Mesenchymal stem cell (in vitro differentiated cells and primary cell): Measurements from ENCODE around the gene TP73.

Experiments used
- DNase-seq: peaks from one replicate; pipeline ENCODE4 v3.0.0-alpha.2; 2013
- H2AFZ ChIP-seq: one replicate; pipeline ENCODE4 v1.6.1; 2013; ENCODE audit warnings: low read depth, mild to moderate bottlenecking, control low read depth, inconsistent platforms, low read length, moderate library complexity
- H2AK5ac ChIP-seq: 2 replicates; pipeline ENCODE4 v1.6.1; 2013; ENCODE audit warnings: low read length, moderate library complexity, mild to moderate bottlenecking, inconsistent platforms; ENCODE audit not compliant: severe bottlenecking
- H2BK120ac ChIP-seq: one replicate; pipeline ENCODE4 v1.6.1; 2013; ENCODE audit warnings: low read depth, mild to moderate bottlenecking, inconsistent platforms, low read length, moderate library complexity
- H2BK12ac ChIP-seq, 2 experiments: one replicate each; pipeline ENCODE4 v1.6.1; 2013; ENCODE audit warnings: inconsistent platforms in 2 of 2, low read length in 2 of 2, mild to moderate bottlenecking in 2 of 2, moderate library complexity in 2 of 2, control low read depth in 1 of 2
- H2BK15ac ChIP-seq: one replicate; pipeline ENCODE4 v1.6.1; 2013; ENCODE audit warnings: mild to moderate bottlenecking, low read depth, inconsistent platforms; ENCODE audit not compliant: poor library complexity, severe bottlenecking
- H2BK5ac ChIP-seq: 2 replicates; pipeline ENCODE4 v1.6.1; 2013; ENCODE audit warnings: low read depth, mild to moderate bottlenecking, low read length, control low read depth, inconsistent platforms; ENCODE audit not compliant: poor library complexity, severe bottlenecking
- H3K14ac ChIP-seq, 2 experiments: one replicate each; pipeline ENCODE4 v1.6.1; 2013; ENCODE audit warnings: inconsistent platforms in 2 of 2, low read length in 2 of 2, control low read depth in 1 of 2, mild to moderate bottlenecking in 1 of 2, moderate library complexity in 1 of 2
- H3K18ac ChIP-seq, 2 experiments: one replicate each; pipeline ENCODE4 v1.6.1; 2013; ENCODE audit warnings: inconsistent platforms in 2 of 2, low read length in 2 of 2, control low read depth in 1 of 2, low read depth in 1 of 2, mild to moderate bottlenecking in 1 of 2
- H3K23ac ChIP-seq, 2 experiments: one replicate each; pipeline ENCODE4 v1.6.1; 2013; ENCODE audit warnings: inconsistent platforms in 2 of 2, low read length in 2 of 2, mild to moderate bottlenecking in 2 of 2, moderate library complexity in 2 of 2, control low read depth in 1 of 2
- H3K27ac ChIP-seq: 2 replicates; pipeline ENCODE4 v1.5.1; 2013; ENCODE audit warnings: mild to moderate bottlenecking, moderate library complexity, low read length, control low read depth, inconsistent platforms; ENCODE audit not compliant: poor library complexity, severe bottlenecking
- H3K27me3 ChIP-seq, 2 experiments: 2 replicates each; pipeline versions ENCODE4 v1.6.1 to v1.7.0; 2013; ENCODE audit warnings: low read length in 2 of 2, mild to moderate bottlenecking in 2 of 2, moderate library complexity in 2 of 2, control low read depth in 1 of 2, inconsistent platforms in 1 of 2; ENCODE audit not compliant: control insufficient read depth in 1 of 2, insufficient read depth in 1 of 2
- H3K36me3 ChIP-seq, 2 experiments: 2 replicates each; pipeline versions ENCODE4 v1.6.1 to v1.7.0; 2013; ENCODE audit warnings: low read length in 2 of 2, control low read depth in 1 of 2, inconsistent platforms in 1 of 2, low read depth in 1 of 2, mild to moderate bottlenecking in 1 of 2; ENCODE audit not compliant: insufficient read depth in 2 of 2, control insufficient read depth in 1 of 2
- H3K4ac ChIP-seq, 2 experiments: one replicate each; pipeline ENCODE4 v1.6.1; 2013; ENCODE audit warnings: inconsistent platforms in 2 of 2, low read length in 2 of 2, mild to moderate bottlenecking in 2 of 2, moderate library complexity in 2 of 2, control low read depth in 1 of 2, low read depth in 1 of 2
- H3K4me1 ChIP-seq: 2 replicates; pipeline ENCODE4 v1.6.1; 2013; ENCODE audit warnings: low read depth, low read length, control low read depth; ENCODE audit not compliant: control insufficient read depth, insufficient read depth
- H3K4me2 ChIP-seq: 2 replicates; pipeline ENCODE4 v1.6.1; 2013; ENCODE audit warnings: low read length, mild to moderate bottlenecking, inconsistent platforms; ENCODE audit not compliant: poor library complexity, severe bottlenecking
- H3K4me3 ChIP-seq, 2 experiments: 2 replicates each; pipeline versions ENCODE4 v1.5.1 to v1.7.0; 2013; ENCODE audit warnings: low read length in 2 of 2, mild to moderate bottlenecking in 2 of 2, control low read depth in 1 of 2, low read depth in 1 of 2; ENCODE audit not compliant: insufficient read depth in 1 of 2
- H3K79me1 ChIP-seq: replicated peaks from 2 replicates; pipeline ENCODE4 v1.6.1; 2013; ENCODE audit warnings: mild to moderate bottlenecking, control low read depth, low read length, inconsistent platforms; ENCODE audit not compliant: poor library complexity, severe bottlenecking
- H3K9ac ChIP-seq: 2 replicates; pipeline ENCODE4 v1.7.0; 2013; ENCODE audit warnings: mild to moderate bottlenecking, low read length, moderate library complexity
- H3K9me3 ChIP-seq: 2 replicates; pipeline ENCODE4 v1.7.0; 2013; ENCODE audit warnings: mild to moderate bottlenecking, low read length; ENCODE audit not compliant: control insufficient read depth
- H4K8ac ChIP-seq: one replicate; pipeline ENCODE4 v1.6.1; 2013; ENCODE audit warnings: inconsistent platforms, mild to moderate bottlenecking, low read length, moderate library complexity
- H4K91ac ChIP-seq: one replicate; pipeline ENCODE4 v1.6.1; 2013; ENCODE audit warnings: mild to moderate bottlenecking, low read length, inconsistent platforms
- WGBS: methylation state at CpG from one replicate; pipeline ENCODE4 v1.1.7; 2013; ENCODE audit warnings: mixed read lengths; 5-methylcytosine and 5-hydroxymethylcytosine counted together

TP73 gene

DNA sequence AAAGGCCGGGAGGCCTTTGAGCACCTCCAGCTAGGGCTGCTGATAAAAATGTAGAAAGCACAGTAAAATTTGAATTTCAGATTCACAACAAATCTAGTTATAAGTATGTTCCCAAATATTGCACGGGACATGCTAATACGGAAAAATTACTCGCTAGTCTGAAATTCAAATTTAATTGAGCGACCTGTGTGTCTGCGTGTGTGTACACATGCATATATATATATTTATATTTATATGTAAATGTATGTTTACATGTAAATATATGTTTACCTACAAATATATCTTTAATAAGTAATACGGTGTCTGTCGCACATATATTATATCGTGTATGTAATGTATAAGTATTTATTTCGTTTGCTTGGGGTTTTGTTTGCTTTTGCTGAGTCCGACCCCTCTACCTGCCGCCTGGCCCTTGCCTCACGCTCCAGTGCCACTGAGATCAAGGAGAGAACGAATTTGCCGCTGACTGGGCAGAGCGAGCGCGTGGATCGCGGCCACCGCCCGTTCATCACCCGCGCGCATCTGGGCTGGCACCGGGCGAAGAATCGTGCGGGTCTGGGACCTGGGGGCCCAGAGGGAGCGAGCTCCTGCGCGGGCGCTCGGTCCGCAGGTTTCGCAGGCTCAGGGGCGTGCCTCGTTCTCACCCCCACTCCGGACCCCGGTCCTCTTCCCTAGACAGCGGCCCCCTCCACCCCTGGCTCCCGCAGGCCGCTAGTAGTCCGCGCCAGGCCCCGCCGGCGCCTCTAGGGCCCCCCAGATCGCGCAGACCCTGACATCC is 1.9 kb upstream of the TP73 start:
- DNase-seq = no peak
- WGBS = 14% methylated on average over 30 of the region's 50 CpGs
- Histone ChIP-seq H3K27me3 (peaks cover 48 to 49% of the 10 kb centered on the region in 2 experiments), H3K4me3 (peak overlapping the region in 1 of 2 experiments; percentile 87), H2BK12ac (peak overlapping the region in 1 of 2 experiments; percentile 21), H4K8ac (no peak overlapping the region), H3K36me3 (peaks cover 16 to 20% of the 10 kb centered on the region in 2 experiments), H2AK5ac (no peak overlapping the region), H3K9ac (no peak overlapping the region), H3K4me1 (peaks cover 21% of the 10 kb centered on the region), H2AFZ (no peak overlapping the region), H3K23ac (no peak overlapping the region), H3K79me1 (peaks cover 12% of the 10 kb centered on the region), H3K9me3 (no peaks in the 10 kb centered on the region), H4K91ac (no peak overlapping the region), H3K27ac (no peak overlapping the region), H2BK15ac (no peak overlapping the region), H2BK120ac (no peak overlapping the region), H3K18ac (no peak overlapping the region), H3K4me2 (peak overlapping the region; percentile 10), H2BK5ac (no peak overlapping the region), H3K14ac (no peak overlapping the region), H3K4ac (no peak overlapping the region)

DNA sequence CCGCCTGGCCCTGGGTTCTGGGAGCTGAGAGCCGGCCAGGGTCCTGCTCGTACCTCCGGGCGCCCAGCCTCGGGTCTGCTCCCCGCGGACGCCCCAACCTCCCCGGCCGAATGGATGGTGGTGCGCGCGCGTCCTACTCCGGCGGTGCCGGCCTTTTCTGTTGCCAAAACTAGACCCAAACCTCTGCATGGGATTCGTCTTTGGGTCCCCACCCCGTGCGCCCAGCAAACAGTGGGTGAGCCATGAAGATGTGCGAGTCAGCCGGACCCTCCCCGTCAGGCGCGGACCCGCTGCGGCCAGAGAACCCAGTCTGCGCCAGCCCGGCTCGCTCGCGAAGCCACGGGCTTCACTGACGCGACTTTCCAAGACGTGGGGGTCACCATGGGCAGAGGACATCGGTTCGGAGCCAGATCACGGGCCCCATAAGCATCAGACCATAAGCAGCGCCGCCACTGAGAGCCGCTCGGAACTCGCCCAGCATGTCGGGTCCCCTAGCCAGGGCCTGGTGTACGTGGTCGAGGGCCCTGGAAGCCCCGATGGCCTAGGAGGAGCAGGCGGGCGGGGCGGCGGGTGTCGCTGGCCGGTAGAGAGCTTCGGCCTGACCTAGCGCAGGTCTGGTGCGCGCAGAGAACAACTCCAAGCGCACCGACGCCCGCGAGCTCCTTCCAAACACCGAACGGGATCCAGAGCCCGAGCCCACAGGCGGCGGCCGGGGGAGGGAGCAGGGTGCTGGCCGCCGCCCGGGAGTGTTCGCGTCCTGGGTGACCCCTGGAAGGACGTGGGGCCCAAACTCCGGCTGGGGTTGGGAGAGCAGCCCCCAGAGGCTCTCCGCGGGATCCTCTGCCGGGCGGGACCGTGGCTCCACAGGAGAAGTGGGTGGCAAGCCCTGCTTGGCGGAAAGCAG is 1.0 kb upstream of the TP73 start:
- H3K14ac ChIP-seq = no peak overlapping the region
- H3K4me2 ChIP-seq = no peak overlapping the region
- H2AK5ac ChIP-seq = no peak overlapping the region
- no peak overlapping the region for H2BK120ac ChIP-seq
- peaks cover 21% of the 10 kb centered on the region for H3K4me1 ChIP-seq
- no peaks in the 10 kb centered on the region for H3K9me3 ChIP-seq
- H2BK5ac ChIP-seq = no peak overlapping the region
- no peak overlapping the region for H4K91ac ChIP-seq
- H3K27ac ChIP-seq = no peak overlapping the region
- H3K23ac ChIP-seq = no peak overlapping the region
- no peak overlapping the region for H4K8ac ChIP-seq
- H3K9ac ChIP-seq = no peak overlapping the region
- no peak overlapping the region for H3K4ac ChIP-seq
- no peak overlapping the region for H3K4me3 ChIP-seq
- no peak overlapping the region for H3K18ac ChIP-seq
- no peak overlapping the region for H2BK12ac ChIP-seq
- H3K36me3 ChIP-seq = peaks cover 9 to 12% of the 10 kb centered on the region in 2 experiments
- H3K27me3 ChIP-seq = peaks cover 56 to 57% of the 10 kb centered on the region in 2 experiments
- no peak overlapping the region for H2BK15ac ChIP-seq
- DNase-seq = peak; percentile 30
- 6% methylated on average over 76 of the region's 83 CpGs for WGBS
- peak overlapping the region; percentile 11 for H2AFZ ChIP-seq
- peaks cover 12% of the 10 kb centered on the region for H3K79me1 ChIP-seq

DNA sequence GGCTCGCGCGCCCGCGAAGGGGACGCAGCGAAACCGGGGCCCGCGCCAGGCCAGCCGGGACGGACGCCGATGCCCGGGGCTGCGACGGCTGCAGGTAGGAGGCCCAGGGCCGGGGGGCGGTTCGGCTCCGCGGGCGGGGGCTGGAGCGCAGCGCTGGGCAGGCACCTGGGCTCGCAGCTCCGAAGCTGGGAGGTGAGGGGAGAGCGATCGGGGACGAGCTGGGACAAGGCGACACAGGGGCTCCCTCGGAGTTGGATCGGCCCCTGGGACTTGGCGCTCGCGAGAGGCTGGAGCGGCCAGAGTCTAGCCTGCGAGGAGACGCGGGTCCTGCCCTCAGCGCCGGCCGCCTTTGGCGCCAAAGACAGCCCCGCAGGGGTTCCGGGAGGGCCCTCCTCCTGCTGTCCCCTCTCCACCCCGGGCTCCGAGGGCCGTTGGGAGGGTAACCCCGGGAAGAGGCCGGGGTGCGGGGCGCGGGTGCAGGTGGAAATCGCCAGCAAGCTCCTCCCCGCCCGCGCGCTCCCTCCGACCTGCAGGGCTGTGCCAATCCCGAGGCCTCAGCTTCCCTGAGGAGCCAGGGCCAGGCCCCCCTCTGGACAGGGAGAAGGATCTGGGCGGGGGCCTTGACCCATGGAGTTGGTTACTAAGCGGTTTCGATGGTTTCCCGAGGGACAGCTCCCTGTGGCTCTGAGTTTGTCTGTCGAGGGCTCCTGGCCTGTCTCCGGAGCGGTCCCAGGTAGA is 401 bp downstream of the TP73 start:
- no peak overlapping the region for H3K23ac ChIP-seq
- no peaks in the 10 kb centered on the region for H3K36me3 ChIP-seq
- no peak overlapping the region for H3K9ac ChIP-seq
- no peak overlapping the region for H4K91ac ChIP-seq
- no peak overlapping the region for H4K8ac ChIP-seq
- no peak for DNase-seq
- WGBS = 4% methylated on average over 46 of the region's 68 CpGs
- no peak overlapping the region for H2BK12ac ChIP-seq
- H2BK15ac ChIP-seq = no peak overlapping the region
- no peak overlapping the region for H2BK5ac ChIP-seq
- H2AK5ac ChIP-seq = no peak overlapping the region
- no peak overlapping the region for H2BK120ac ChIP-seq
- H3K4me3 ChIP-seq = no peak overlapping the region
- H3K18ac ChIP-seq = no peak overlapping the region
- no peak overlapping the region for H3K4ac ChIP-seq
- no peaks in the 10 kb centered on the region for H3K9me3 ChIP-seq
- no peak overlapping the region for H3K27ac ChIP-seq
- no peak overlapping the region for H3K14ac ChIP-seq
- no peak overlapping the region for H2AFZ ChIP-seq
- peaks cover 70 to 72% of the 10 kb centered on the region in 2 experiments for H3K27me3 ChIP-seq
- peak overlapping the region; percentile 54 for H3K4me2 ChIP-seq
- H3K79me1 ChIP-seq = peaks cover 12% of the 10 kb centered on the region
- peaks cover 21% of the 10 kb centered on the region for H3K4me1 ChIP-seq
